Fibroblast of villous mesenchyme (primary cell): Measurements from ENCODE around the gene SIN3A. TPM values are rescaled to one million over a fixed set of nuclear protein-coding genes. Genes with fewer than 3 reads are reported as not detected.
"Not testable (repeated sequence)": the region's sequence is repeated elsewhere in the genome, so short reads cannot be mapped to it uniquely, and the experiment has no call there.

Experiments used
- DNase-seq: peaks from one replicate; pipeline ENCODE4 v3.0.0-alpha.2; 2010; ENCODE audit warnings: low read depth
- H3K4me3 ChIP-seq: 2 replicates; pipeline ENCODE4 v1.5.1; 2011; ENCODE audit warnings: low read depth, mild to moderate bottlenecking, low read length
- CTCF ChIP-seq: IDR thresholded peaks from 2 replicates; pipeline ENCODE4 v1.5.1; 2012; ENCODE audit warnings: low read depth, mild to moderate bottlenecking, low read length; ENCODE audit not compliant: insufficient read depth
- total RNA-seq: library from RNA; depleted of rRNA; stranded (reverse); fragments of >200 nt; gene quantifications from 2 replicates; pipeline ENCODE4 v1.2.3, GENCODE V29; 2012

The SIN3A gene
- total RNA-seq, 1 donor = 35.0 TPM

- TF ChIP-seq CTCF = no peak
- DNase-seq = no peak
- H3K4me3 ChIP-seq = peak within 1 kb of the TSS; percentile 85
These were observed 104.7 kb downstream of the SIN3A start, which contains the start of gene NEIL1 for GRCh38 chr15:75346796-75347221. NEIL1 (plus strand) TSS chr15:75347039; CDS start chr15:75348906, 1,867 bp downstream.

- H3K4me3 ChIP-seq, DNase-seq: not testable (repeated sequence)
These were observed 107.5 kb downstream of the SIN3A start for GRCh38 chr15:75343953-75344352.

- no peak overlapping the region for H3K4me3 ChIP-seq
- no peak for TF ChIP-seq CTCF
- DNase-seq = no peak
These were observed 109.3 kb downstream of the SIN3A start for GRCh38 chr15:75342221-75342620.

GRCh38 chr15:75339531-75340240 is 111.8 kb downstream of the SIN3A start:
- TF ChIP-seq CTCF = no peak
- no peak for DNase-seq
- no peak overlapping the region for H3K4me3 ChIP-seq

GRCh38 chr15:75338661-75339240 is 112.7 kb downstream of the SIN3A start:
- DNase-seq = no peak
- no peak overlapping the region for H3K4me3 ChIP-seq
- no peak for TF ChIP-seq CTCF

- TF ChIP-seq CTCF = no peak
- peak; percentile 96 for DNase-seq
- peak within 1 kb of the TSS; percentile 90 for H3K4me3 ChIP-seq
These were observed 115.7 kb downstream of the SIN3A start, which contains the start of gene COMMD4 for GRCh38 chr15:75335705-75336355. COMMD4 (plus strand) TSS chr15:75336063; CDS start chr15:75336090, 27 bp downstream.

- peak overlapping the region; percentile 90 for H3K4me3 ChIP-seq
- no peak for DNase-seq
- TF ChIP-seq CTCF = no peak
These were observed 116.2 kb downstream of the SIN3A start for GRCh38 chr15:75335313-75335704.

GRCh38 chr15:75333654-75334419 is 117.7 kb downstream of the SIN3A start:
- H3K4me3 ChIP-seq, DNase-seq: not testable (repeated sequence)

- H3K4me3 ChIP-seq = not testable (repeated sequence)
These were observed 119.4 kb downstream of the SIN3A start for GRCh38 chr15:75332093-75332492.

More at GRCh38 chr15:75332093-75332492, 119.4 kb downstream of the SIN3A start:
- not testable (repeated sequence) for DNase-seq
